H9 (cell line): ENCODE results near the gene BRD7. TPM values are rescaled to one million over a fixed set of nuclear protein-coding genes. Genes with fewer than 3 reads are reported as not detected.

Experiments used
- DNase-seq: peaks from one replicate; pipeline ENCODE4 v3.0.0-alpha.2; 2017
- H2AFZ ChIP-seq: one replicate; pipeline ENCODE4 v1.6.1; 2013; ENCODE audit warnings: mild to moderate bottlenecking, low read length, control low read depth, moderate library complexity
- H2AK5ac ChIP-seq: 2 replicates; pipeline ENCODE4 v1.6.1; 2013; ENCODE audit warnings: low read length, control low read depth, mixed read lengths; ENCODE audit not compliant: insufficient read length
- H2BK120ac ChIP-seq: one replicate; pipeline ENCODE4 v1.6.1; 2013; ENCODE audit warnings: low read depth, mild to moderate bottlenecking, low read length, control low read depth, inconsistent platforms; ENCODE audit not compliant: poor library complexity, severe bottlenecking
- H2BK12ac ChIP-seq: 2 replicates; pipeline ENCODE4 v1.6.1; 2013; ENCODE audit warnings: low read length, control low read depth, mixed read lengths, low read depth; ENCODE audit not compliant: insufficient read length
- H2BK15ac ChIP-seq: 2 replicates; pipeline ENCODE4 v1.6.1; 2013; ENCODE audit warnings: low read depth, low read length, control low read depth
- H2BK20ac ChIP-seq: one replicate; pipeline ENCODE4 v1.6.1; 2013; ENCODE audit warnings: low read depth, mild to moderate bottlenecking, low read length, control low read depth, inconsistent platforms; ENCODE audit not compliant: poor library complexity, severe bottlenecking
- H2BK5ac ChIP-seq: 2 replicates; pipeline ENCODE4 v1.6.1; 2013; ENCODE audit warnings: low read length, control low read depth, mixed read lengths; ENCODE audit not compliant: insufficient read length
- H3K14ac ChIP-seq: 2 replicates; pipeline ENCODE4 v1.6.1; 2013; ENCODE audit warnings: low read length, control low read depth; ENCODE audit not compliant: insufficient read depth
- H3K18ac ChIP-seq: 2 replicates; pipeline ENCODE4 v1.6.1; 2013; ENCODE audit warnings: low read depth, mild to moderate bottlenecking, mixed read lengths, low read length, control low read depth; ENCODE audit not compliant: insufficient read length
- H3K23ac ChIP-seq: 2 replicates; pipeline ENCODE4 v1.6.1; 2013; ENCODE audit warnings: low read length, control low read depth, mixed read lengths, low read depth; ENCODE audit not compliant: insufficient read length
- H3K23me2 ChIP-seq: 2 replicates; pipeline ENCODE4 v1.6.1; 2013; ENCODE audit warnings: low read depth, mild to moderate bottlenecking, mixed read lengths, low read length, control low read depth; ENCODE audit not compliant: insufficient read length, poor library complexity, severe bottlenecking
- H3K27ac ChIP-seq: 2 replicates; pipeline ENCODE4 v1.5.1; 2013; ENCODE audit warnings: low read length, control low read depth, mixed read lengths, low read depth; ENCODE audit not compliant: insufficient read length
- H3K27me3 ChIP-seq: 2 replicates; pipeline ENCODE4 v1.6.1; 2013; ENCODE audit warnings: low read length, control low read depth, inconsistent platforms; ENCODE audit not compliant: insufficient read depth
- H3K4ac ChIP-seq: 2 replicates; pipeline ENCODE4 v1.6.1; 2013; ENCODE audit warnings: low read depth, mild to moderate bottlenecking, control low read depth, inconsistent platforms, low read length, moderate library complexity
- H3K4me1 ChIP-seq: 2 replicates; pipeline ENCODE4 v1.6.1; 2013; ENCODE audit warnings: low read length, control low read depth, inconsistent platforms; ENCODE audit not compliant: insufficient read depth
- H3K4me2 ChIP-seq: 2 replicates; pipeline ENCODE4 v1.6.1; 2013; ENCODE audit warnings: low read length, control low read depth, mixed read lengths; ENCODE audit not compliant: insufficient read length, insufficient read depth
- H3K56ac ChIP-seq: 2 replicates; pipeline ENCODE4 v1.6.1; 2013; ENCODE audit warnings: low read depth, mild to moderate bottlenecking, mixed read lengths, low read length, control low read depth; ENCODE audit not compliant: insufficient read length
- H3K79me1 ChIP-seq: 2 replicates; pipeline ENCODE4 v1.6.1; 2013; ENCODE audit warnings: low read depth, mild to moderate bottlenecking, moderate library complexity, low read length, control low read depth, inconsistent platforms; ENCODE audit not compliant: insufficient read depth, poor library complexity, severe bottlenecking
- H3K79me2 ChIP-seq: 2 replicates; pipeline ENCODE4 v1.6.1; 2013; ENCODE audit warnings: low read length, control low read depth, inconsistent platforms; ENCODE audit not compliant: insufficient read depth
- H3K9ac ChIP-seq: 2 replicates; pipeline ENCODE4 v1.6.1; 2013; ENCODE audit warnings: low read length, control low read depth, mixed read lengths; ENCODE audit not compliant: insufficient read length; ENCODE audit errors: extremely low read depth
- H3K9me3 ChIP-seq: one replicate; pipeline ENCODE4 v1.6.1; 2013; ENCODE audit warnings: low read depth, low read length, inconsistent platforms; ENCODE audit not compliant: control insufficient read depth
- H3T11ph ChIP-seq: one replicate; pipeline ENCODE4 v1.6.1; 2013; ENCODE audit warnings: mild to moderate bottlenecking, low read length, control low read depth, inconsistent platforms
- H4K20me1 ChIP-seq: one replicate; pipeline ENCODE4 v1.6.1; 2013; ENCODE audit not compliant: control insufficient read depth, insufficient read length, insufficient read depth
- H4K5ac ChIP-seq: 2 replicates; pipeline ENCODE4 v1.6.1; 2013; ENCODE audit warnings: low read depth, mild to moderate bottlenecking, mixed read lengths, low read length, control low read depth; ENCODE audit not compliant: insufficient read length
- H4K8ac ChIP-seq: replicated peaks from 2 replicates; pipeline ENCODE4 v1.6.1; 2013; ENCODE audit warnings: low read length, control low read depth, mixed read lengths, low read depth; ENCODE audit not compliant: insufficient read length
- H4K91ac ChIP-seq: 2 replicates; pipeline ENCODE4 v1.6.1; 2013; ENCODE audit warnings: low read depth, mild to moderate bottlenecking, moderate library complexity, mixed read lengths, low read length, control low read depth; ENCODE audit not compliant: insufficient read length
- H3K27ac Mint-ChIP-seq, 3 experiments: 2 replicates in 2 of 3; 3 replicates in 1 of 3; pipeline ENCODE4 v1.8.0; 2020 to 2021; ENCODE audit warnings: mixed read lengths in 3 of 3, mild to moderate bottlenecking in 1 of 3, moderate library complexity in 1 of 3
- H3K27me3 Mint-ChIP-seq: 2 replicates; pipeline ENCODE4 v1.8.0; 2021; ENCODE audit warnings: low read depth, mild to moderate bottlenecking, moderate library complexity, mixed read lengths
- H3K36me3 Mint-ChIP-seq, 3 experiments: 2 replicates in 2 of 3; 3 replicates in 1 of 3; pipeline ENCODE4 v1.8.0; 2020 to 2021; ENCODE audit warnings: low read depth in 3 of 3, mixed read lengths in 3 of 3; ENCODE audit not compliant: insufficient read depth in 1 of 3
- H3K4me1 Mint-ChIP-seq, 2 experiments: 2 replicates each; pipeline ENCODE4 v1.8.0; 2020; ENCODE audit warnings: mixed read lengths in 2 of 2
- H3K4me3 Mint-ChIP-seq, 2 experiments: 2 replicates in 1 of 2; 3 replicates in 1 of 2; pipeline ENCODE4 v1.8.0; 2020 to 2021; ENCODE audit warnings: mild to moderate bottlenecking in 2 of 2, mixed read lengths in 2 of 2, moderate library complexity in 1 of 2
- H3K9me3 Mint-ChIP-seq, 2 experiments: 2 replicates in 1 of 2; 3 replicates in 1 of 2; pipeline ENCODE4 v1.8.0; 2020; ENCODE audit warnings: mild to moderate bottlenecking in 2 of 2, mixed read lengths in 2 of 2, moderate library complexity in 1 of 2
- WGBS: extraction: QIAGEN DNeasy Blood & Tissue Kit; methylation state at CpG from one replicate; pipeline ENCODE4 v1.1.7; 2013; ENCODE audit warnings: missing lambda C conversion rate, low lambda C conversion rate, mixed read lengths; ENCODE audit not compliant: insufficient read length; ENCODE audit errors: extremely low coverage; 5-methylcytosine and 5-hydroxymethylcytosine counted together
- total RNA-seq: library from RNA; stranded (reverse); gene quantifications from 2 replicates; pipeline ENCODE4 v1.2.1, GENCODE V29; 2021
- TF ChIP-seq, protein P1 (sequence below): fragments of 200-600 bp; sonication (generic); conservative IDR thresholded peaks from 3 replicates; pipeline ENCODE4 v1.8.0; 2021; ENCODE audit warnings: antibody characterized with exemption, mild to moderate bottlenecking

BRD7 gene
- total RNA-seq, 1 experiment from 2014 or later = 112 TPM

DNA sequence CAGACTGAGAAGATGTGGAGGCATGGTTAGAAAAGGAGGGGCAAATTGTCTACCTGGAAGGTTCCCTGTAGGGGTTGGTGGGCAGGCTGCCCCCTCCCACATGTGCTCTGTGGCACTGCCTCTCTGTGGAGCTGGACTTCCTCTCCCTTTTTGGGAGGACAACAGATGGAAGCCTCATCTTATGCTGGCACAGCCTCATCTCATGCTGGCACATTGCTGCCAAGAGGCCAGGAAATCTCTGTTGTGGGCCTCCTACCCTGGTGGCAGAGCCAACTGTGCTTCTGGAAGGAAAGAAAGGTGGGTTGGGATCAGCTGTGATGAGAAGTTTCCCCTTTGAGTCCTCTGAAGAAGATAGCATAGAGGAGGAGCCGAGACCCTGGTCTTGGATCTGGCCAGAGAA is 19.7 kb upstream of the BRD7 start:
- H3K56ac ChIP-seq = no peak overlapping the region
- no peak overlapping the region for H2BK120ac ChIP-seq
- no peak for DNase-seq
- H2BK12ac ChIP-seq = no peak overlapping the region
- H3K23ac ChIP-seq = no peak overlapping the region
- H3K4ac ChIP-seq = no peak overlapping the region
- no peak overlapping the region for H2AFZ ChIP-seq
- H3K27me3 Mint-ChIP-seq = peaks cover 9% of the 10 kb centered on the region
- no peaks in the 10 kb centered on the region for H3K27me3 ChIP-seq
- no peak overlapping the region for H4K91ac ChIP-seq
- peaks cover 5 to 14% of the 10 kb centered on the region in 2 experiments; a peak in 3 of 4 replicates for H3K4me1 Mint-ChIP-seq
- H3T11ph ChIP-seq = no peak overlapping the region
- H3K9me3 Mint-ChIP-seq = no peaks in the 10 kb centered on the region
- no peak overlapping the region for H3K9ac ChIP-seq
- no peak overlapping the region for H2BK5ac ChIP-seq
- H4K8ac ChIP-seq = no peak overlapping the region
- no peak overlapping the region for H4K5ac ChIP-seq
- no peak overlapping the region for H3K27ac Mint-ChIP-seq
- no peaks in the 10 kb centered on the region for H3K79me1 ChIP-seq
- H4K20me1 ChIP-seq = no peaks in the 10 kb centered on the region
- no peak overlapping the region for H3K14ac ChIP-seq
- no peaks in the 10 kb centered on the region for H3K79me2 ChIP-seq
- H3K4me3 Mint-ChIP-seq = no peak overlapping the region
- H3K36me3 Mint-ChIP-seq = no peaks in the 10 kb centered on the region
- no peaks in the 10 kb centered on the region for H3K4me1 ChIP-seq
- H3K23me2 ChIP-seq = no peaks in the 10 kb centered on the region
- H3K4me2 ChIP-seq = no peak overlapping the region
- H3K9me3 ChIP-seq = no peaks in the 10 kb centered on the region
- no peak overlapping the region for H3K27ac ChIP-seq
- no peak overlapping the region for H2BK15ac ChIP-seq
- no peak overlapping the region for H2BK20ac ChIP-seq
- no peak overlapping the region for H2AK5ac ChIP-seq
- no CpG with 5 or more reads among the region's 1 CpG for WGBS
- H3K18ac ChIP-seq = no peak overlapping the region
- TF ChIP-seq, protein P1, sequence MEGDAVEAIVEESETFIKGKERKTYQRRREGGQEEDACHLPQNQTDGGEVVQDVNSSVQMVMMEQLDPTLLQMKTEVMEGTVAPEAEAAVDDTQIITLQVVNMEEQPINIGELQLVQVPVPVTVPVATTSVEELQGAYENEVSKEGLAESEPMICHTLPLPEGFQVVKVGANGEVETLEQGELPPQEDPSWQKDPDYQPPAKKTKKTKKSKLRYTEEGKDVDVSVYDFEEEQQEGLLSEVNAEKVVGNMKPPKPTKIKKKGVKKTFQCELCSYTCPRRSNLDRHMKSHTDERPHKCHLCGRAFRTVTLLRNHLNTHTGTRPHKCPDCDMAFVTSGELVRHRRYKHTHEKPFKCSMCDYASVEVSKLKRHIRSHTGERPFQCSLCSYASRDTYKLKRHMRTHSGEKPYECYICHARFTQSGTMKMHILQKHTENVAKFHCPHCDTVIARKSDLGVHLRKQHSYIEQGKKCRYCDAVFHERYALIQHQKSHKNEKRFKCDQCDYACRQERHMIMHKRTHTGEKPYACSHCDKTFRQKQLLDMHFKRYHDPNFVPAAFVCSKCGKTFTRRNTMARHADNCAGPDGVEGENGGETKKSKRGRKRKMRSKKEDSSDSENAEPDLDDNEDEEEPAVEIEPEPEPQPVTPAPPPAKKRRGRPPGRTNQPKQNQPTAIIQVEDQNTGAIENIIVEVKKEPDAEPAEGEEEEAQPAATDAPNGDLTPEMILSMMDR = no peak
